H1 (cell line): ENCODE measurements around the gene BUD13. TPM values are rescaled to one million over a fixed set of nuclear protein-coding genes. Genes with fewer than 3 reads are reported as not detected.

Source experiments
- CHD1 ChIP-seq: IDR thresholded peaks from 2 replicates; pipeline ENCODE4 v1.6.1; 2012; ENCODE audit warnings: low read depth, low read length, improper control_type of control experiment
- E2F6 ChIP-seq: IDR thresholded peaks from 2 replicates; pipeline ENCODE4 v1.6.1; 2012; ENCODE audit warnings: inconsistent platforms
- EP300 ChIP-seq, 2 experiments: IDR thresholded peaks; 1 replicate in 1 of 2; 2 replicates in 1 of 2; pipeline ENCODE4 v1.6.1; 2011 to 2012; ENCODE audit warnings: low read depth in 2 of 2, low read length in 2 of 2, mild to moderate bottlenecking in 2 of 2, borderline replicate concordance in 1 of 2, inconsistent platforms in 1 of 2, moderate library complexity in 1 of 2
- HDAC6 ChIP-seq: IDR thresholded peaks from one replicate; pipeline ENCODE4 v1.7.1; 2012; ENCODE audit warnings: low read depth, mild to moderate bottlenecking, inconsistent platforms, low read length, moderate library complexity
- NANOG ChIP-seq: IDR thresholded peaks from 2 replicates; pipeline ENCODE4 v1.6.1; 2011; ENCODE audit warnings: low read length, low read depth, mild to moderate bottlenecking, inconsistent platforms; ENCODE audit not compliant: insufficient read depth, poor library complexity, severe bottlenecking
- POLR2A ChIP-seq, 2 experiments: IDR thresholded peaks; 1 replicate in 1 of 2; 2 replicates in 1 of 2; pipeline ENCODE4 v1.6.1; 2011; ENCODE audit warnings: low read depth in 2 of 2, low read length in 2 of 2, mild to moderate bottlenecking in 2 of 2; ENCODE audit errors: control extremely low read depth in 1 of 2
- SRF ChIP-seq: IDR thresholded peaks from 2 replicates; pipeline ENCODE4 v1.6.1; 2011; ENCODE audit warnings: mild to moderate bottlenecking, low read depth, low read length, moderate library complexity
- polyA plus RNA-seq, 7 experiments: library from polyadenylated mRNA; depleted of rRNA in 3 of 7; stranded (reverse) in 5 of 7; unstranded in 2 of 7; fragments of >200 nt in 5 of 7; fragments of 200-250 nt in 2 of 7; gene quantifications; 1 replicate in 5 of 7; 2 replicates in 1 of 7; 4 replicates in 1 of 7; pipeline versions ENCODE4 v1.2.1 to v1.2.3, GENCODE V29; 2011 to 2013; ENCODE audit warnings: missing spikeins in 2 of 7, mixed read lengths in 2 of 7
- total RNA-seq: library from RNA; stranded (reverse); fragmentation: NEBNext Ultra II Directional; extraction: Animal tissue kit (Norgen Biotek cat#: 25700); gene quantifications from 2 replicates; pipeline ENCODE4 v1.2.1, GENCODE V29; 2021

BUD13 gene
- total and polyA plus RNA-seq, 2 of the 8 experiments (the other 6 are each of a cell fraction or from before 2014, with no cell fraction given) = 24.8 to 27.2 TPM

- TF ChIP-seq E2F6 = no peak
- no peak for TF ChIP-seq SRF
- TF ChIP-seq NANOG = no peak
- TF ChIP-seq CHD1 = no peak
- no peak for TF ChIP-seq POLR2A (IDR thresholded peaks at IDR 0.05; ENCODE audit: control extremely low read depth in 1 of 2, low read depth in 2 of 2, low read length in 2 of 2)
- TF ChIP-seq EP300 (IDR thresholded peaks at IDR 0.05; ENCODE audit: borderline replicate concordance in 1 of 2, low read depth in 2 of 2, low read length in 2 of 2) = no peak
- TF ChIP-seq HDAC6 = no peak
- TF ChIP-seq, all 59 proteins: peak for 0
Measured at GRCh38 chr11:116771935-116772334, 852 bp downstream of the BUD13 start (continued).
